HG02571 (cell line): ENCODE measurements around the gene HSBP1.

Source experiments
- ATAC-seq: cut with Tn5 transposase; IDR thresholded peaks from one replicate; pipeline ENCODE4 v1.9.1; 2021; ENCODE audit warnings: mild to moderate bottlenecking, moderate library complexity; ENCODE audit not compliant: unreplicated experiment

The HSBP1 gene

DNA sequence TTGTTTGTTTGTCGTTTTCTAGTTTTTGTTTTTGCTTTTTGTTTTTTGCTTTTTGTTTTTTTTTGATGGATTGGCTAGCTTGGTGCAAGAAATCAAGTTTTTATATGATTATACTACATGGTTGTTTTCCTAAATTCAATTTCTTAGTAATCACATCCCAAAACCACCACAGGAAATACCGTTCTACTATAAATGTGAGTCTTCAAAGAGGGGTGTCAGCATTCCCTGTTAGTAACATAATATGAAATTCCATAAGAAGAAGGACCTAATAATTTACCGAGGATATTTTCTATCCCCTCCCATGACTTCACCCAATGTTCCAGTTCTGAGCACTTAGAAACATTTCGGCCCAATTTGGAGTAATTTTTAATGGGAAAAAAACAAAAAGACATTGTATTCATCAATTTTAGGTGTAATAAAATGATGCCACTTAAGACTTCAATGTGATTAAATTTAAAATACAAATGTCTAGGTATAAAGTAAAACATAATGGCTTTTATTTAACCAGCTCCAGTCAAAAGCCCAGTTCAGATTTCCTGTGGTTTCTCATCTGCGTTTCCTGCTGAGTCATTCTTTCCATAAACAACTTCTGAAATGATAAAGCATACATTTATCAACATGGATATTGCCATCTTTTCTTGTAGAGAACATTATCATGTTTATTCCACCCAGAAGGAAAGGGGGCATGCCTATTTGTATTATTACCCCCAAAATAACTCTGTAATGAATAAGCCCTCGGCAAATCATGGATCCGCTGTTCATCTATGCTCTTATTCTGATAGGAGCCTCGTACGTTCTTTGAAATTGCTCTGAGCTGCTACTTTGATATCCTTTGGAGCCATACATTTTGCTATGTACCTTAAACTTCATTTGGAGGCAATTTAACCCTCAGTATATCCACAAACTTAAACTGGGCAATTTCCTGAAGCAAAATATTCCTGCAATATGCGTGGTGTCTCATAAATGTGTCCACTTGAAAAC, 28.1 kb downstream of the HSBP1 start:
- no peak for ATAC-seq

DNA sequence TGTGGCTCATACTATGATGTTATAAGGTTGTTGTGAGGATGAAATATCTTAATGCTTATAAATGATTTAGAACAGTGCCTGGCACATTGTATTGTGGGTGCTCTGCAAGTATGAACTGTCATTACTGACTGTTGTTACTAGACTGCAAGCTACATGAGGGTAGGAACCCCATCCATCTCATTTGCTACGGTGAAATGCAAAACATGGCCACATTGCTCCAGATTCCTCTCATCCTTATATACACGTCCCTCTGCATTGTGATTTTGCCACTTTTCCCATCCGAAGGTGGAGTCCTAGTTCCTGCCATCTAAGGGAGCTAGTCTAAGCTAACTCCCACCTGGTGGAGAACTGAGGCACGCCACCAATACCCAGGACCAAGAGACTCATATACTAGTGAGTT, 29.8 kb downstream of the HSBP1 start:
- no peak for ATAC-seq

DNA sequence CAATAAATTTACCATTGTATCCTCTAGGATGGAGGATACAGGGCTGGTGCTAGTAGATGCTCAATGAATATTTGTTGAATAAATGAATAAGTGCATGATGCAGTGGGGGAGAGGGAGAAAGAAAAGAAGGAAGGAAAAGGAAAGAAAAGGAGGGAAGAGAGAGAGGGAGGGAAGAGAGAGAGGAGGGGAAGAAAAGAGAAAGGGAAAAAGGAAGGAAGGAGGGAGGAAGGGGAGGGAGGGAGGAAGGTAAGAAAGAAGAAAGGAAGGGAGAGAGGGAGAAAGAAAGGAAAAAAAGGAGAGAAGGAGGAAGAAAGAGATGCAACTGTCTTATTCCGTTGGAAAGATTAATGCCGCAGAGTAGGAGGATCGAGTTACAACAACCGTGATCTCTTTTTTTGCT, 30.4 kb downstream of the HSBP1 start:
- no peak for ATAC-seq

- ATAC-seq, result no peak
Measured at GRCh38 chr16:83839561-83839960, 31.8 kb downstream of the HSBP1 start.

DNA sequence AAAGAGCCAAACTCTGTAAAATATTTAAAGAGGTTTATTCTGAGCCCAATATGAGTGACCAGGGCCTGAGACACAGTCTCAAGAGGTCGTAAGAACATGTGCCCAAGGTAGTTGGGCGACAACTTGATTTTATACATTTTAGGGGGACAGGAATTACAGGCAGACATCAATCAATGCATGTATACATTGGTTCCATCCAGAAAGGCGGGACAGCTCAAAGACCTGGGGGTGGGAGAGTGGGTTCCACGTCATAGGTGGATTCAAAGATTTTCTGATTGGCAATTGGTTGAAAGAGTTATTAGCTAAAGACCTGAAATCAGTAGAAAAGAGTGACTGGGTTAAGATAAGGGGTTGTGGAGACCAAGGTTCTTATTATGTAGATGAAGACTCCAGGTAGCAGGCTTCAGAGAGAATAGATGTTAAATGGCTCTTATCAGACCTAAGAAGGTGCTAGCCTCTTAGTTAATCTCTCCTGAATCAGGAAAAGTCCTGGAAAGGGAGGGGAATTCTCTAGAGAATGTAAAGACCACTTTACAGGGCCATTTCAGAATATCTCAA, 32.4 kb downstream of the HSBP1 start:
- no peak for ATAC-seq

GRCh38 chr16:83842291-83842690, 34.5 kb downstream of the HSBP1 start:
- ATAC-seq, result no peak

DNA sequence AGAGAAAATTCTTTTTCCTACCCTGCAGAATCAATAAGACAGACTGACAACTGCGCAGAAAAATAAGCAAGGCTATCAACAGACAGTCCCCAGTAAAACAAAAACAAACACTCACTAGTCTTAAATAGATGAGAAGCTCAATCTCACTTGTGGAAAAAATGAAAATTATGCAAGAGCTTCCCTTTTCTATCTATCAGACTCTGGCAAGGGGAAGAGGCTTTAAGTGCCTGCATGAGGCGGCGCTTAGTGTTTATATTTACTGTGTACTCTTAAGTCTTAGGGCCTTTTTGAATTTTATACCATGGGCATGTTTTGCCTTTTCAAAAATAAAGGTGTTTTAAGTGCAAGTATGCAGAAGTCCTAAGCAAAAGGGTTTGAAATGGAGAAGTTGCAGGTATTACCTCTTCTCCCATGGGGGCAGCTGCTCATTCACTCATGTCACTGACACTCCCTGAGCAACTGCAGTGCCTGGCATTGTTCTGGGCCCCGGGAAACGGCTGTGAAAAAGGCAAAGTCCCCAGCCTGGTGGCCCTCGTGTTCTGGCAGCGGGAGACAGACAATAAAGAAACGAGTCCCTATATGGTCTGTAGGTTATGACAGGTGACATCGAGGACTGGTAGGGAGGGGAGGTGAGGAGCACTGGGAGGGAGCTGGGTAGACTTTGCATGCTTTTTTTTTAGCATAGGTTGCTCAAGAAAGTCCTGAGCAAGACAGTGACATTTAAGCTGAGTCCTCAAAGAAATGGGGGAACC, 35.2 kb downstream of the HSBP1 start:
- no peak for ATAC-seq

DNA sequence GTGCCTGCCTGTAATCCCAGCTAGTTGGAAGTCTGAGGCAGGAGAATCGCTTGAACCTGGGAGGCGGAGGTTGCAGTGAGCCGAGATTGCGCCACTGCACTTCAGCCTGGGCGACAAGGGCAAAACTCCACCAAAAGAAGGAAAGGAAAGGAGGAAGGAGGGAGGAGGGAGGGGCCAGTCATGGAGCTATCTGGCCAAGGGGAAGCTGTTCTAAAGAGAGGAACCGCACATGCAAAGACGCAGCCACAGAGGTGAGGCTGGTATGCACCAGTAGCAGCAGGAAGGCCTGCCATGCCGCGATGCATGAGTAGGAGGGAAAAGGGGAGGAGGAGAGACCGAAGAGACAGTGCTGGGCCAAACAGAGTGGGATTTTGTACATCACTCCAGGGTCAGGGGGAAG, 35.9 kb downstream of the HSBP1 start:
- ATAC-seq, result no peak

DNA sequence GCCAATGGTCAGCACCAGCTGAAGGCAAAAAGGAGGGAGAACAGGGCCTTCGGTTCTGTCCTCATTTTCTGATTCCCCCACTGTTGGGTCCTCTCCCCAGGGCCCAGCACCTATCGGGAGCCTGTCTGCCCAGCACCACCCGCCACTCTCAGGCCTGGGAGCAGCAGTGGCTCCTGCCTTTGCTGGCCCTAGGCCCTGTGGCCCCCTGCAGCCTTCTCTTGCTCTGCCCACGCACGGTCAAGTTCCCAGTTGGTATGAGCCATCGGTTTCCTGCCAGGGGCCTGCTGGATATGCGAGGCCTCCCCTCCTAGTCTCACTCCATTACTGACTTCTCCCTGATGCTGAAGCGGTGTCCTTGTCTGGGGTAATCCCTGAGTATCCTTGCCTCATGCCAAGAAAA, 37.5 kb downstream of the HSBP1 start:
- ATAC-seq, result no peak

GRCh38 chr16:83847371-83848225, 39.8 kb downstream of the HSBP1 start:
- no peak for ATAC-seq

DNA sequence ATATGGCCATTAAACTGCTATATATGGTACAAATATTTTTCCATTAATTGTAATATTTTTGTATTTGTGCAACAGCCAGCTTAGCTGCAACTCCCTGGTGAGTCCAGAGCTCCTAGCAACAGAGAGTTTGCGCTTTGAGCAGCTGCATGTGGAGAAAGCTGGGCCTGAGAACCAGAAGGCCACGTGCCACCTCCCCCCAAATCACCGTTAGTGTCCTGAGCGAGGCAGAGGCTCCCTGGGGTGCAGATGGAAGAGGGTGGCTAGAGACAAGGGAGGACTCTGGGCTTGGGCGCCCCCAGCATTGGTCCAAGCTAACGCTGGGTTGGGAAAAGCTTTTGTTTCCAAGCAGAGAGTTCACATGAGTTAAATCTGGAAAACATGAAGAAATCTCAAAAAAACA, 41.6 kb downstream of the HSBP1 start:
- no peak for ATAC-seq

GRCh38 chr16:83850947-83851346, 43.2 kb downstream of the HSBP1 start:
- no peak for ATAC-seq

GRCh38 chr16:83851473-83851872, 43.7 kb downstream of the HSBP1 start:
- no peak for ATAC-seq

DNA sequence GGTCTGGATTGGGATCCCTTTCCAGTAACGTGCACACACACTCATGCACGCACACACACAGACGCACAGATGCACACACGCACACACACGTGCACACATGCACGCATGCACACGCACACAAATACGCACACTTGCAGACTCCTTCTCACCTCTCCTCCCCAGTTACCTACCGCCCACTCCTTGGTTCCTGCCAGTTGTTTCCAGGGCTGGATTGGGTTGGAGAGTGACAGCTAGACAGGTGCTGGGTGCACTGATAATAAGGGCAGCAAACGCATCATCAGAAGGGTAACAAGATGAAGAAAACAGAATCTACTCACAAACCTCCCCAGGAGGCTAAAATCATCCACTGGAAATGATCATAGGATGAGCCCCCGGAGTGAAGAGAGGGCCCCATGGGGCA, 45.0 kb downstream of the HSBP1 start:
- ATAC-seq, result no peak

GRCh38 chr16:83853834-83854233, 46.1 kb downstream of the HSBP1 start:
- ATAC-seq, result no peak

DNA sequence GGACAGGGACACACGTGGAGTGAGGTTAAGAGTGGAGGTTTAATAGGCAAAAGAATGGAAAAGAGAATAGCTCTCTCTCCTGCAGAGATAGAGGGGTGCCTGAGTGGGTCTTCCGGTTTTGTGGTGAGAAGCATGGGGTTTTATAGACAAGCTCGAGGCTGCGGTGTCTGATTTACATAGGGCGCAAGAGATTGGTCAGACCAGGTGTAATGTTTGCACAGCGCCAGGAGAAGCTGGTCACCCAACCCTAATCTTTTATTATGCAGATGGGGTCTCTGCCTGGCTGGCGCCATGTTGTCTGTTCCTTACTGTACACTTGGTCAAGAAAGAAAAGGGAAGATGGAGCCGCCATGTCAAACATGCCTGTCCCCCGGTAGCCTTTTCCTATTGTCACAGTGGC, 46.6 kb downstream of the HSBP1 start:
- ATAC-seq, result no peak

GRCh38 chr16:83856792-83857191, 49.0 kb downstream of the HSBP1 start:
- ATAC-seq, result no peak

DNA sequence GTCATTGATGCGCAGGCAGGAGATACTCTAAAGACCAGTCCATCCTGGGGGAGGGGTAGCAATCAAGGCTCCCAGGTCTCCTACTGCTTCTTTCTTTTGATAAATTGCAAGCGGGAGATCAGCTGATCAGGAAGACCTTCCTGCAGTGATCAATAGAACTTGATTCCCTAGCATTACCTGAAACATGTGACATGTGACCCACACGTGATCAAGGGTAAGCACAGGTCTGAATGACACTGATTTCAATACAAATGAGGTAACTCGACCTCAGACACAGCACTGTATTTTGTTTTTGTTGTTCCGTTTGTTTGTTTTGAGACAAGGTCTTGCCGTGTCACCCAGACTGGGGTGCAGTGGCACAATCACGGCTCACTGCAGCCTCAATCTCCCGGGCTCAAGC, 51.5 kb downstream of the HSBP1 start:
- ATAC-seq, result no peak

DNA sequence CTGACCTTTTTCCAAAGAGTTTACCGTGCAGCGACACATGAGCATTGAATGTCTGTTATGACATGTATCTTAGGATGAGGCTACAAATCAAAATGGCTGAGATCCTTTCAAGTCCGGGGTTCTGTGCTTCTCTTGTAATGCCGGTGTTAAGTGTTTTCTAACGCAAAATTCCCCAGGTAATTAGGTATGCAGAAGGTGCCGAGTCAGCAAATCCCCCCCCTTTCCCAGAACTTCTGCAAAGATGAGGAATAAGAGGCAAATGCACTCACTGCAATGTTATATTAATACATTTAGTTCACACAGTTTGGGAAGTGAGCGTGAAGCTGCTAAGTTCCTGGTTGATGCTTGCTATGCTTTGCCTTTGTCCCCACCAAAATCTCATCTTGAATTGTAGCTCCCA, 54.9 kb downstream of the HSBP1 start:
- ATAC-seq, result no peak

DNA sequence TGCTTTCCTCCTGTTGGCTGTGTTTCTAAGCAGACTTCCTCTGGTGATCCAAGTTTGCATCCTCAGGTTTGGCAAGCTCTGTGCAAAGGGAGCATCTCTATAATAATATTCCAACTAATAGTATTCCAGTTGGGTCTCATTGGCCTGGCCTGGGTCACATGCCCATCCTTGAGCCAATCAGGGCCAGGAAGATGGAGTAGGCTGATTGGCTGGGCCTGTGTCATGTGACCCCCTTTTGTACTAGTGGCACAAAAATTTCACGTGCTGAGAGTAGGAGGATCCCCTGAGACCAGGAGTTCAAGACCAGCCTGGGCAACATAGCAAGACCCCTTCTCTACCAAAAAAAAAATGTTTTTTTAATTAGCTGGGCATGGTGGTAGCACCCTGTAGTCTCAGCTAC, 55.9 kb downstream of the HSBP1 start:
- ATAC-seq, result no peak
